Measurements from ENCODE around the gene IL4R.

DNA sequence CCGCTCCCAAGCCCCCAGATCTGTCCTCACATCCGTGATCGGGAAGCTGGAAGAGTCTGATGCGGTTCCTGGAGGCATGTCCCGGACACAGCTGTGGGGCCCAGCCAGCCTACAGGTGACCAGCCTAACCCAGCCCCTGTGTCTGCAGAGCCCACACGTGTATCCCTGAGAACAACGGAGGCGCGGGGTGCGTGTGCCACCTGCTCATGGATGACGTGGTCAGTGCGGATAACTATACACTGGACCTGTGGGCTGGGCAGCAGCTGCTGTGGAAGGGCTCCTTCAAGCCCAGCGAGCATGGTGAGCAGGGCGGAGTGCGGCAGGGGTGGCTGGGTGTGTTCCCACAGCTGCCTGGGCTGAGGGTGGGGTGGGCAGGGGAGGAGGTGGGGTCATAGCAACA, 30.9 kb downstream of the IL4R start:
- TF ChIP-seq, protein P1, sequence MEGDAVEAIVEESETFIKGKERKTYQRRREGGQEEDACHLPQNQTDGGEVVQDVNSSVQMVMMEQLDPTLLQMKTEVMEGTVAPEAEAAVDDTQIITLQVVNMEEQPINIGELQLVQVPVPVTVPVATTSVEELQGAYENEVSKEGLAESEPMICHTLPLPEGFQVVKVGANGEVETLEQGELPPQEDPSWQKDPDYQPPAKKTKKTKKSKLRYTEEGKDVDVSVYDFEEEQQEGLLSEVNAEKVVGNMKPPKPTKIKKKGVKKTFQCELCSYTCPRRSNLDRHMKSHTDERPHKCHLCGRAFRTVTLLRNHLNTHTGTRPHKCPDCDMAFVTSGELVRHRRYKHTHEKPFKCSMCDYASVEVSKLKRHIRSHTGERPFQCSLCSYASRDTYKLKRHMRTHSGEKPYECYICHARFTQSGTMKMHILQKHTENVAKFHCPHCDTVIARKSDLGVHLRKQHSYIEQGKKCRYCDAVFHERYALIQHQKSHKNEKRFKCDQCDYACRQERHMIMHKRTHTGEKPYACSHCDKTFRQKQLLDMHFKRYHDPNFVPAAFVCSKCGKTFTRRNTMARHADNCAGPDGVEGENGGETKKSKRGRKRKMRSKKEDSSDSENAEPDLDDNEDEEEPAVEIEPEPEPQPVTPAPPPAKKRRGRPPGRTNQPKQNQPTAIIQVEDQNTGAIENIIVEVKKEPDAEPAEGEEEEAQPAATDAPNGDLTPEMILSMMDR (IDR thresholded peaks at IDR 0.05) = no peak
- TF ChIP-seq POLR2A (IDR thresholded peaks at IDR 0.05) = no peak

Data from Peyer's patch (tissue), 4 donors.